Lung (tissue), 12 donors: ENCODE measurements around the gene DSP. TPM values are rescaled to one million over a fixed set of nuclear protein-coding genes. Genes with fewer than 3 reads are reported as not detected.
A peak's percentile ranks its signal among the peaks of the same experiment; 100 is the strongest.

Experiments used
- ATAC-seq: fragments of 200-7000 bp; cut with Tn5 transposase; one replicate; pipeline ENCODE4 v1.9.1; 2020; ENCODE audit warnings: moderate number of reproducible peaks; ENCODE audit not compliant: insufficient read depth, low FRiP score
- DNase-seq, 3 donors: peaks; one replicate each; pipeline ENCODE4 v3.0.0-alpha.2; 2013 to 2017
- H3K27ac ChIP-seq, 2 donors: one replicate each; pipeline ENCODE4 v1.5.1; 2013; ENCODE audit warnings: mild to moderate bottlenecking in 2 of 2, moderate library complexity in 2 of 2, control low read depth in 1 of 2, inconsistent platforms in 1 of 2, low read depth in 1 of 2, low read length in 1 of 2
- H3K27me3 ChIP-seq, 3 donors: one replicate each; pipeline ENCODE4 v1.5.1; 2013; ENCODE audit warnings: low read length in 2 of 3; ENCODE audit not compliant: control insufficient read depth in 3 of 3, insufficient read depth in 3 of 3
- H3K36me3 ChIP-seq, 4 donors: one replicate each; pipeline ENCODE4 v1.5.1; 2013; ENCODE audit warnings: low read length in 4 of 4, mild to moderate bottlenecking in 1 of 4, moderate library complexity in 1 of 4; ENCODE audit not compliant: control insufficient read depth in 4 of 4, insufficient read depth in 4 of 4
- H3K4me1 ChIP-seq, 5 donors: one replicate each; pipeline ENCODE4 v1.5.1; 2013; ENCODE audit warnings: low read length in 5 of 5, mild to moderate bottlenecking in 2 of 5, moderate library complexity in 1 of 5; ENCODE audit not compliant: control insufficient read depth in 5 of 5, insufficient read depth in 5 of 5
- H3K4me3 ChIP-seq: one replicate; pipeline ENCODE4 v1.5.1; 2013; ENCODE audit warnings: mild to moderate bottlenecking, control low read depth, moderate library complexity
- H3K9ac ChIP-seq, 2 donors: one replicate each; pipeline ENCODE4 v1.5.1; 2013; ENCODE audit warnings: low read length in 2 of 2, control low read depth in 1 of 2; ENCODE audit not compliant: insufficient read depth in 1 of 2
- H3K9me3 ChIP-seq, 4 donors: one replicate each; pipeline ENCODE4 v1.5.1; 2013; ENCODE audit warnings: low read length in 3 of 4, mild to moderate bottlenecking in 1 of 4, moderate library complexity in 1 of 4; ENCODE audit not compliant: control insufficient read depth in 4 of 4, insufficient read depth in 3 of 4
- WGBS, 2 donors: extraction: QIAGEN DNeasy Blood & Tissue Kit; methylation state at CpG; one replicate each; pipeline ENCODE4 v1.1.7; 2013; 5-methylcytosine and 5-hydroxymethylcytosine counted together
- polyA plus RNA-seq, 2 donors: library from polyadenylated mRNA; stranded (reverse); fragments of 200-250 nt; gene quantifications; one replicate each; pipeline ENCODE4 v1.2.1, GENCODE V29; 2013
- total RNA-seq, 2 donors: library from RNA; depleted of rRNA in 1 of 2; stranded (reverse); fragments of >200 nt in 1 of 2; gene quantifications; one replicate each; pipeline ENCODE4 v1.2.1, GENCODE V29; 2014 to 2021
- TF ChIP-seq, protein P1 (sequence below): IDR thresholded peaks from 2 replicates; pipeline ENCODE4 v1.5.1; 2012; ENCODE audit warnings: mild to moderate bottlenecking; ENCODE audit errors: control extremely low read depth, extremely low read depth
- donor health status: control.
- donor health status: control.
- donor health status: Bipolar disorder and iron deficiency.
- donor health status: healthy.
- donor health status: DM: yes; HTN: yes; CAD: no.

DSP gene
- total and polyA plus RNA-seq, 4 donors: 2.9 to 73.2 (median 19.4) TPM

DNA sequence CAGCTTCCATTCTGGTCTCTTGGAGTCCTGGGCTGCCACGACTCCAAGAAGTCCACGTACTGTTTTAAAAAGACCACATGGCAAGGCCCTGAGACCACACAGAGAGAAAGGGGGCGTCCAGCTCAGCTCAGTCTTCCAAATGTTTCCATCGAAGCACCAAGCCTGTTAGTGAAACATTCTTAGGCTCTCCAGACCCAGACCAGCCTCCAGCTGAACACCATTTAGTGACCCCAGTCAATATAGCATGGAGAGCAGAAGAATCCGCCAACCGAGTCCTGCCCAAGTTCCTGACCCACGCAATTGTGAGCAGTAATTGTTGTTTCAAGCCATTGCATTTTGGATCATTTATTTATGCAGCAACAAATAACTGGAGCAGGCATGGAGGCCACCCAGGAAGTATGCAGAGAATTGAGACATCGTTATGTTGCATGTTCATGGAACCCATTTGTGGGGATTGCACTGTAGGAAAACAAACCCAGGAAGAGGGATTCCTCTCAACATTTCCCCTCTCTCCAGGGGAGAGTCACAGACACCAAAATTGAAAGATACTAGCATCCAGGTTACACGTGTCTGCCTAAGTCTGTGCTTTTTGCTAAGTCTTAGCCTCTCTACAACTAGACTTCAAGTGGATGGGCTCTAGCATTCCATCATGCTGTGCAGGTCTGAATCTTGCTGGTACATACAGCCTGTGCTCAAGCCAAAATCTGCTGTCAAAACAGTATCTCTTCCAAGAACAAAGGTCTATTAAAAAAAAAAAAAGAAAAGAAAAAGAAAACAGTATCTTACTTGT is 91.2 kb downstream of the DSP start:
- Histone ChIP-seq H3K36me3 (no peaks in the 10 kb centered on the region), H3K27ac (no peak overlapping the region), H3K4me1 (no peaks in the 10 kb centered on the region), H3K9ac (no peak overlapping the region), H3K9me3 (peaks cover 0 to 3% (median 0%) of the 10 kb centered on the region in 4 donors), H3K27me3 (no peaks in the 10 kb centered on the region), H3K4me3 (no peak overlapping the region)
- DNase-seq (peak in 1 of 3 donors; percentile 2), ATAC-seq (no peak)
- 83 to 89% methylated on average over 9 of the region's 9 CpGs for WGBS, 2 donors
- TF ChIP-seq, protein P1, sequence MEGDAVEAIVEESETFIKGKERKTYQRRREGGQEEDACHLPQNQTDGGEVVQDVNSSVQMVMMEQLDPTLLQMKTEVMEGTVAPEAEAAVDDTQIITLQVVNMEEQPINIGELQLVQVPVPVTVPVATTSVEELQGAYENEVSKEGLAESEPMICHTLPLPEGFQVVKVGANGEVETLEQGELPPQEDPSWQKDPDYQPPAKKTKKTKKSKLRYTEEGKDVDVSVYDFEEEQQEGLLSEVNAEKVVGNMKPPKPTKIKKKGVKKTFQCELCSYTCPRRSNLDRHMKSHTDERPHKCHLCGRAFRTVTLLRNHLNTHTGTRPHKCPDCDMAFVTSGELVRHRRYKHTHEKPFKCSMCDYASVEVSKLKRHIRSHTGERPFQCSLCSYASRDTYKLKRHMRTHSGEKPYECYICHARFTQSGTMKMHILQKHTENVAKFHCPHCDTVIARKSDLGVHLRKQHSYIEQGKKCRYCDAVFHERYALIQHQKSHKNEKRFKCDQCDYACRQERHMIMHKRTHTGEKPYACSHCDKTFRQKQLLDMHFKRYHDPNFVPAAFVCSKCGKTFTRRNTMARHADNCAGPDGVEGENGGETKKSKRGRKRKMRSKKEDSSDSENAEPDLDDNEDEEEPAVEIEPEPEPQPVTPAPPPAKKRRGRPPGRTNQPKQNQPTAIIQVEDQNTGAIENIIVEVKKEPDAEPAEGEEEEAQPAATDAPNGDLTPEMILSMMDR: no peak

DNA sequence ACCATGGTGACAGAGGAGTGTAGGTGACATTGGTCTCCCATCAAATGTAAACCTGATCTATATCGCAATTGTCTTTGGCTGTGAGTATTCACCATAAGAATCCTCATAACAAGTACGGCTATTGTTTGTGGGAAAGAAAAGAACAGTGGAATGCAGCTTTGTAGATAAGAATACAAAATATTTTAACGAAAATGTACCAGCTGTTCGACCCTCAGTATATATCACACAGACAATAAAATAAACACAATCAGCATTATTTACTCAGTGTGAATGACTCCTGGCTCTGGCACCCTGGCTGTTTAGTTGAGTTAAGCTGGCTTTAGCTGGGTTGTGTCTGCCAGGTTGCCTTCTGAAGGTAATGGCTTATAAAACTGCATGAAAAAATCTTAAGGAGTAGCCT is 91.9 kb downstream of the DSP start:
- DNase-seq: peak in 2 of 3 donors; percentile 20 to 22
- 41 to 72% methylated on average over 4 of the region's 4 CpGs for WGBS, 2 donors
- H3K9me3 ChIP-seq: peaks cover 0 to 3% (median 0%) of the 10 kb centered on the region in 4 donors
- no peaks in the 10 kb centered on the region for H3K4me1 ChIP-seq
- H3K4me3 ChIP-seq: no peak overlapping the region
- no peaks in the 10 kb centered on the region for H3K36me3 ChIP-seq
- no peak overlapping the region for H3K9ac ChIP-seq
- no peaks in the 10 kb centered on the region for H3K27me3 ChIP-seq
- no peak overlapping the region for H3K27ac ChIP-seq
- TF ChIP-seq, protein P1: no peak
- ATAC-seq: no peak

DNA sequence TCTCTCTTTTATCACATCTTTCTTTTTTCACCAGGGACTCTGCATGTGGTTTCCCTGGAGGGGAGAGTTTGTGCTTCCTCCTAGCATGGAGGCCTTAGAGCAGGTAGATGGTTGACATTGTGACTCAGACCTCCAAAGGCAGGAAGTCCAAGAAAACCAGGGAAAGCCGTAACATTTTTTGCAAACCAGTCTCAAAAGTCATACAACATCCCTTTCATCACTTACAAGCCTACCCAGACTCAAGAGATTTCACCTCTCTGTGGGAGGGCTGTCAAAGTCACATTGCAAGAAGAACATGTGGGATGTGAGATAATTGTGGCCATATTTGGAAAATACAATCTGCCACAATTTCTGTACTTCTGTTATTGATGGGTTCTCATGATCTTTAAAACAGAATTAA is 94.7 kb downstream of the DSP start:
- Histone ChIP-seq H3K9me3 (peaks cover 0 to 3% (median 0%) of the 10 kb centered on the region in 4 donors), H3K9ac (no peak overlapping the region), H3K27me3 (no peaks in the 10 kb centered on the region), H3K36me3 (no peaks in the 10 kb centered on the region), H3K4me3 (no peak overlapping the region), H3K4me1 (no peaks in the 10 kb centered on the region), H3K27ac (no peak overlapping the region)
- WGBS, 2 donors: 83 to 88% methylated on average over 1 of the region's 1 CpG
- no peak for ATAC-seq
- TF ChIP-seq, protein P1: no peak
- DNase-seq: no peak

Other genes starting within 250 kb of the DSP start
- gene SSR1, start 228.5 kb upstream of the DSP start, total RNA-seq: 100 to 1,000 TPM in 1 of 2 donors, 10 to 100 TPM in 1; 91.2 to 150 TPM
- 10 to 100 TPM; 22.4 to 88.9 TPM for gene SSR1, start 228.5 kb upstream of the DSP start, polyA plus RNA-seq
- under 1 TPM in 1 of 2 donors, not detected in 1; 0.15 TPM for gene CAGE1, start 151.9 kb upstream of the DSP start, total RNA-seq
- not detected for gene CAGE1, start 151.9 kb upstream of the DSP start, polyA plus RNA-seq
- gene RIOK1, start 151.9 kb upstream of the DSP start, total RNA-seq: 10 to 100 TPM; 15.0 to 25.4 TPM
- 10 to 100 TPM; 10.2 to 15.2 TPM for gene RIOK1, start 151.9 kb upstream of the DSP start, polyA plus RNA-seq
- 10 to 100 TPM in 1 of 2 donors, 1 to 10 TPM in 1; 8.4 to 23.9 TPM for gene SNRNP48, start 48.5 kb downstream of the DSP start, total RNA-seq
- gene SNRNP48, start 48.5 kb downstream of the DSP start, polyA plus RNA-seq: 1 to 10 TPM; 4.6 to 5.0 TPM
- 10 to 100 TPM in 1 of 2 donors, 1 to 10 TPM in 1; 7.5 to 13.7 TPM for gene BMP6, start 184.4 kb downstream of the DSP start, total RNA-seq
- 10 to 100 TPM in 1 of 2 donors, 1 to 10 TPM in 1; 2.3 to 17.3 TPM for gene BMP6, start 184.4 kb downstream of the DSP start, polyA plus RNA-seq